Measurements from ENCODE around the gene DNAJC13. TPM values are rescaled to one million over a fixed set of nuclear protein-coding genes. Genes with fewer than 3 reads are reported as not detected.

Gene DNAJC13
- total and polyA plus RNA-seq, 11 donors: 6.6 to 45.1 (median 29.8) TPM

- peak in 4 of 5 donors; percentile 48 to 65 (median 54) for DNase-seq
- no peaks in the 10 kb centered on the region for H3K27me3 ChIP-seq
- TF ChIP-seq, protein P1, sequence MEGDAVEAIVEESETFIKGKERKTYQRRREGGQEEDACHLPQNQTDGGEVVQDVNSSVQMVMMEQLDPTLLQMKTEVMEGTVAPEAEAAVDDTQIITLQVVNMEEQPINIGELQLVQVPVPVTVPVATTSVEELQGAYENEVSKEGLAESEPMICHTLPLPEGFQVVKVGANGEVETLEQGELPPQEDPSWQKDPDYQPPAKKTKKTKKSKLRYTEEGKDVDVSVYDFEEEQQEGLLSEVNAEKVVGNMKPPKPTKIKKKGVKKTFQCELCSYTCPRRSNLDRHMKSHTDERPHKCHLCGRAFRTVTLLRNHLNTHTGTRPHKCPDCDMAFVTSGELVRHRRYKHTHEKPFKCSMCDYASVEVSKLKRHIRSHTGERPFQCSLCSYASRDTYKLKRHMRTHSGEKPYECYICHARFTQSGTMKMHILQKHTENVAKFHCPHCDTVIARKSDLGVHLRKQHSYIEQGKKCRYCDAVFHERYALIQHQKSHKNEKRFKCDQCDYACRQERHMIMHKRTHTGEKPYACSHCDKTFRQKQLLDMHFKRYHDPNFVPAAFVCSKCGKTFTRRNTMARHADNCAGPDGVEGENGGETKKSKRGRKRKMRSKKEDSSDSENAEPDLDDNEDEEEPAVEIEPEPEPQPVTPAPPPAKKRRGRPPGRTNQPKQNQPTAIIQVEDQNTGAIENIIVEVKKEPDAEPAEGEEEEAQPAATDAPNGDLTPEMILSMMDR (IDR thresholded peaks at IDR 0.05): no peak
- TF ChIP-seq POLR2A (IDR thresholded peaks at IDR 0.05): no peak
- intact Hi-C loops (cut with DNase I): no loop called here
- peak; percentile 24 to 53 (median 42) for ATAC-seq
- H3K27ac ChIP-seq: peak overlapping the region; percentile 23 to 96 (median 89)
- 0% methylated on average over 25 to 28 of the region's 28 CpGs for WGBS, 4 donors
- H3K36me3 ChIP-seq: peaks cover 0 to 18% (median 6%) of the 10 kb centered on the region in 9 donors
- peaks cover 0 to 26% (median 19%) of the 10 kb centered on the region in 12 donors for H3K4me1 ChIP-seq
- no peaks in the 10 kb centered on the region for H3K9me3 ChIP-seq
- peak overlapping the region; percentile 69 to 99 (median 94) for H3K4me3 ChIP-seq
Measured at GRCh38 chr3:132417695-132418411, 551 bp downstream of the DNAJC13 start.

GRCh38 chr3:132418916-132419315 is 1.6 kb downstream of the DNAJC13 start:
- ATAC-seq (no peak), DNase-seq (no peak)
- Histone ChIP-seq H3K36me3 (peaks cover 0 to 18% (median 6%) of the 10 kb centered on the region in 9 donors), H3K4me1 (peaks cover 0 to 33% (median 19%) of the 10 kb centered on the region in 12 donors), H3K4me3 (peak overlapping the region in 8 of 12 donors; percentile 69 to 99 (median 96)), H3K27ac (peak overlapping the region in 3 of 12 donors; percentile 25 to 96 (median 87)), H3K27me3 (no peaks in the 10 kb centered on the region), H3K9me3 (no peaks in the 10 kb centered on the region)
- intact Hi-C loops (cut with DNase I): no loop called here
- TF ChIP-seq, protein P1 (IDR thresholded peaks at IDR 0.05): no peak
- WGBS, 4 donors: 12 to 15% (median 15%) methylated on average over 4 of the region's 4 CpGs

DNA sequence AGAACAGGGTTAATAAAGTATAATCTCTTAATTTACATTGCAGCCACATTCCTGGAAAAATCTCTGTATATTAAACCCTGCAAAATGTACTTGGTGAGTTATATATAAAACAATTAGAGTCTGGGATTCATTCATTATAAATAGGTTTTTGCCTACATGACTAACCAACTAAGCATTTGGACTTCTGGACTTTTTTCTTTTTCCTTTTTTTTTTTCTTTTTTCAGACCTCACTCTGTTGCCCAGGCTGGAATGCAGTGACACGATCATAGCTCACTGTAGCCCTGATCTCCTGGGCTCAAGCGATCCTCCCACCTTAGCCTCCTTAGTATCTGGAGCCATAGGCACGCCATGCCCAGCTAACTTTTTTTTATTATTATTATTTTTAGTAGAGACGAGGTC is 4.5 kb downstream of the DNAJC13 start:
- TF ChIP-seq, protein P1 (IDR thresholded peaks at IDR 0.05): no peak
- no peak for TF ChIP-seq POLR2A (IDR thresholded peaks at IDR 0.05)
- no peaks in the 10 kb centered on the region for H3K27me3 ChIP-seq
- no peak for DNase-seq
- intact Hi-C loops (cut with DNase I): no loop called here
- H3K36me3 ChIP-seq: peaks cover 0 to 20% (median 6%) of the 10 kb centered on the region in 9 donors
- no peak for ATAC-seq
- no peak overlapping the region for H3K27ac ChIP-seq
- H3K9me3 ChIP-seq: no peaks in the 10 kb centered on the region
- H3K4me1 ChIP-seq: peaks cover 0 to 48% (median 19%) of the 10 kb centered on the region in 12 donors
- WGBS, 4 donors: 89 to 94% (median 92%) methylated on average over 4 of the region's 4 CpGs
- H3K4me3 ChIP-seq: no peak overlapping the region

GRCh38 chr3:132422531-132422930 is 5.2 kb downstream of the DNAJC13 start:
- TF ChIP-seq, protein P1 (IDR thresholded peaks at IDR 0.05): no peak
- TF ChIP-seq POLR2A (IDR thresholded peaks at IDR 0.05): no peak
- 93 to 97% (median 93%) methylated on average over 1 of the region's 1 CpG for whole genome bisulfite sequencing, 4 donors
- Histone ChIP-seq H3K36me3 (peaks cover 0 to 20% (median 6%) of the 10 kb centered on the region in 9 donors), H3K27ac (no peak overlapping the region), H3K9me3 (no peaks in the 10 kb centered on the region), H3K4me3 (no peak overlapping the region), H3K4me1 (peaks cover 0 to 47% (median 19%) of the 10 kb centered on the region in 12 donors), H3K27me3 (no peaks in the 10 kb centered on the region)
- ATAC-seq (no peak), DNase-seq (no peak)
- intact Hi-C loops (cut with DNase I): no loop called here
